Measurements from ENCODE around the gene RBM44. TPM values are rescaled to one million over a fixed set of nuclear protein-coding genes. Genes with fewer than 3 reads are reported as not detected.

RBM44 gene
- total RNA-seq, 4 donors from 2014 or later = 0.07 to 0.51 (median 0.26) TPM

GRCh38 chr2:237869343-237870102 lies 70.9 kb downstream of the RBM44 start:
- Histone ChIP-seq H3K9me3 (no peaks in the 10 kb centered on the region), H3K36me3 (no peaks in the 10 kb centered on the region), H3K27ac (no peak overlapping the region), H3K27me3 (no peaks in the 10 kb centered on the region), H3K4me3 (no peak overlapping the region), H3K4me1 (peaks cover 34% of the 10 kb centered on the region in 2 donors)
- in situ Hi-C loops (cut with MboI; ENCODE audit: low sequenced_read_pairs in 4 of 4) = loop anchor here in 1 of 4 donors (25.0 kb wide), 1 partner anchor 393 kb away; no protein-coding TSS in a partner anchor
- DNase-seq (no peak), ATAC-seq (no peak)
- TF ChIP-seq, protein P1, sequence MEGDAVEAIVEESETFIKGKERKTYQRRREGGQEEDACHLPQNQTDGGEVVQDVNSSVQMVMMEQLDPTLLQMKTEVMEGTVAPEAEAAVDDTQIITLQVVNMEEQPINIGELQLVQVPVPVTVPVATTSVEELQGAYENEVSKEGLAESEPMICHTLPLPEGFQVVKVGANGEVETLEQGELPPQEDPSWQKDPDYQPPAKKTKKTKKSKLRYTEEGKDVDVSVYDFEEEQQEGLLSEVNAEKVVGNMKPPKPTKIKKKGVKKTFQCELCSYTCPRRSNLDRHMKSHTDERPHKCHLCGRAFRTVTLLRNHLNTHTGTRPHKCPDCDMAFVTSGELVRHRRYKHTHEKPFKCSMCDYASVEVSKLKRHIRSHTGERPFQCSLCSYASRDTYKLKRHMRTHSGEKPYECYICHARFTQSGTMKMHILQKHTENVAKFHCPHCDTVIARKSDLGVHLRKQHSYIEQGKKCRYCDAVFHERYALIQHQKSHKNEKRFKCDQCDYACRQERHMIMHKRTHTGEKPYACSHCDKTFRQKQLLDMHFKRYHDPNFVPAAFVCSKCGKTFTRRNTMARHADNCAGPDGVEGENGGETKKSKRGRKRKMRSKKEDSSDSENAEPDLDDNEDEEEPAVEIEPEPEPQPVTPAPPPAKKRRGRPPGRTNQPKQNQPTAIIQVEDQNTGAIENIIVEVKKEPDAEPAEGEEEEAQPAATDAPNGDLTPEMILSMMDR (IDR thresholded peaks at IDR 0.05 in 4 of 5, conservative IDR thresholded peaks at IDR 0.05 in 1 of 5) = no peak
- no peak for TF ChIP-seq POLR2A (IDR thresholded peaks at IDR 0.05)
- intact Hi-C loops (cut with DNase I; ENCODE audit: low total_unique reads) = no loop called here

- Histone ChIP-seq H3K4me1 (peaks cover 36 to 40% of the 10 kb centered on the region in 2 donors), H3K9me3 (no peaks in the 10 kb centered on the region), H3K27me3 (no peaks in the 10 kb centered on the region), H3K27ac (no peak overlapping the region), H3K36me3 (no peaks in the 10 kb centered on the region), H3K4me3 (no peak overlapping the region)
- in situ Hi-C loops (cut with MboI; ENCODE audit: low sequenced_read_pairs in 4 of 4) = loop anchor here in 1 of 4 donors (25.0 kb wide), 1 partner anchor 392 kb away; no protein-coding TSS in a partner anchor
- TF ChIP-seq, protein P1 (IDR thresholded peaks at IDR 0.05 in 4 of 5, conservative IDR thresholded peaks at IDR 0.05 in 1 of 5) = no peak
- no peak for TF ChIP-seq POLR2A (IDR thresholded peaks at IDR 0.05)
- intact Hi-C loops (cut with DNase I; ENCODE audit: low total_unique reads) = no loop called here
- ATAC-seq (no peak), DNase-seq (no peak)
Observed at GRCh38 chr2:237870126-237870525, 71.5 kb downstream of the RBM44 start.

GRCh38 chr2:237870754-237871651 lies 72.4 kb downstream of the RBM44 start:
- Histone ChIP-seq H3K36me3 (no peaks in the 10 kb centered on the region), H3K27ac (peak overlapping the region in 1 of 4 donors; percentile 11), H3K27me3 (no peaks in the 10 kb centered on the region), H3K4me3 (no peak overlapping the region), H3K4me1 (peaks cover 30 to 36% of the 10 kb centered on the region in 2 donors), H3K9me3 (no peaks in the 10 kb centered on the region)
- ATAC-seq (no peak), DNase-seq (no peak)
- no peak for TF ChIP-seq POLR2A (IDR thresholded peaks at IDR 0.05)
- TF ChIP-seq, protein P1 (IDR thresholded peaks at IDR 0.05 in 4 of 5, conservative IDR thresholded peaks at IDR 0.05 in 1 of 5) = no peak
- in situ Hi-C loops (cut with MboI; ENCODE audit: low sequenced_read_pairs in 4 of 4) = loop anchor here in 1 of 4 donors (25.0 kb wide), 1 partner anchor 391 kb away; no protein-coding TSS in a partner anchor
- intact Hi-C loops (cut with DNase I; ENCODE audit: low total_unique reads) = no loop called here

DNA sequence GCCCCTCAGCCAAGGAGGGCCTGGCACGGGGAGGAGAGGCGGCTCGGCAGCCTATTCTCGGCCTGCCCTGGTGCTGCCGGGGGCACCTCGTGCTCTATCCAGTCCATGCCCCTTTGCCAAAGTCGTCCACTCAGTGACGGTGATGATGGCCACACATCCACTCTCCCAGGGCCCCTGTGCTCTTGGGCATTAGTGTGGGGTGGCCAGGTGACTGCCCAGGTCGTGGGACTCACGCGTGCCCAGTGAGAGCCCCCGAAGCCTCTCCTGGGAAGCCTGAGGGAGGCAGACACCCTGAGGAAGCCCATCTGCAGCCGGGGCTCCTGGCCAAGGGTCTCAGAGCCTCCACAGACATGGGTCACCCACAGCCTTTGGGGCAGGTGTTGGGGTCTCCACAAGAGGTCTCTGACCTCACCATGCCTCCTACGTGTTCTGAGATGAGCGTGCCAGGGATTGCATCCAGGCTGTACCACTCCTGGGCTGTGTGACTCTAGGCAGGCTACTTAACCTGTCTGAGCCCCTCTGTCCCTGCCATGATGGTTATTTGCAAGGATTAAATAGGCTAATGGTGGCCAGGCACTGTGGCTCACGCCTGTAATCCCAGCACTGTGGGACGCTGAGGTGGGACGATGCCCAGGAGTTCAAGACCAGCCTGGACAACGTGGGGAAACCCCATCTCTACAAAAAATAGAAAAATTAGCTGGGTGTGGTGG lies 73.8 kb downstream of the RBM44 start:
- Histone ChIP-seq H3K27me3 (no peaks in the 10 kb centered on the region), H3K36me3 (no peaks in the 10 kb centered on the region), H3K9me3 (no peaks in the 10 kb centered on the region), H3K4me3 (no peak overlapping the region), H3K4me1 (peaks cover 30 to 34% of the 10 kb centered on the region in 2 donors), H3K27ac (peak overlapping the region in 1 of 4 donors; percentile 11)
- DNase-seq = no peak
- ATAC-seq = no peak
- in situ Hi-C loops (cut with MboI; ENCODE audit: low sequenced_read_pairs in 4 of 4) = loop anchor here in 1 of 4 donors (25.0 kb wide), 1 partner anchor 390 kb away; no protein-coding TSS in a partner anchor
- intact Hi-C loops (cut with DNase I; ENCODE audit: low total_unique reads) = no loop called here
- TF ChIP-seq, protein P1 (IDR thresholded peaks at IDR 0.05 in 4 of 5, conservative IDR thresholded peaks at IDR 0.05 in 1 of 5) = no peak
- no peak for TF ChIP-seq POLR2A (IDR thresholded peaks at IDR 0.05)

Measured in gastrocnemius medialis (tissue), 4 donors.